Progenitor cell of endocrine pancreas (in vitro differentiated cells): ENCODE data around the gene TENT5C. TPM values are rescaled to one million over a fixed set of nuclear protein-coding genes. Genes with fewer than 3 reads are reported as not detected.

Source experiments
- DNase-seq: peaks from one replicate; pipeline ENCODE4 v3.0.0; 2021; ENCODE audit warnings: low spot score; ENCODE audit not compliant: unreplicated experiment
- H3K27ac Mint-ChIP-seq: 2 replicates; pipeline ENCODE4 v1.8.0; 2021; ENCODE audit warnings: mild to moderate bottlenecking, moderate library complexity, mixed read lengths
- H3K27me3 Mint-ChIP-seq: 2 replicates; pipeline ENCODE4 v1.8.0; 2021; ENCODE audit warnings: mixed read lengths
- H3K36me3 Mint-ChIP-seq: 2 replicates; pipeline ENCODE4 v1.8.0; 2022; ENCODE audit warnings: mixed read lengths; ENCODE audit not compliant: insufficient read depth
- H3K4me1 Mint-ChIP-seq: 2 replicates; pipeline ENCODE4 v1.8.0; 2021; ENCODE audit warnings: low read depth, mixed read lengths
- H3K4me3 Mint-ChIP-seq: 2 replicates; pipeline ENCODE4 v1.8.0; 2021; ENCODE audit warnings: low read depth, mild to moderate bottlenecking, moderate library complexity, mixed read lengths
- H3K9me3 Mint-ChIP-seq: 2 replicates; pipeline ENCODE4 v1.8.0; 2021; ENCODE audit warnings: low read depth, mixed read lengths
- CTCF ChIP-seq: fragments of 200-600 bp; sonication (generic); IDR thresholded peaks from one replicate; pipeline ENCODE4 v1.5.0; 2021; ENCODE audit warnings: antibody characterized with exemption, mild to moderate bottlenecking; ENCODE audit not compliant: unreplicated experiment
- total RNA-seq: library from RNA; stranded (reverse); gene quantifications from 2 replicates; pipeline ENCODE4 v1.2.1, GENCODE V29; 2021

The TENT5C gene
- total RNA-seq, 1 donor from 2014 or later, result 13.6 TPM

GRCh38 chr1:117564227-117565075 lies 41.4 kb upstream of the TENT5C start:
- TF ChIP-seq CTCF, result no peak
- peak overlapping the region; percentile 15 for H3K27ac Mint-ChIP-seq
- no peaks in the 10 kb centered on the region for H3K36me3 Mint-ChIP-seq
- H3K4me3 Mint-ChIP-seq, result no peak overlapping the region
- no peaks in the 10 kb centered on the region for H3K27me3 Mint-ChIP-seq
- DNase-seq, result no peak
- H3K4me1 Mint-ChIP-seq, result peaks cover 25% of the 10 kb centered on the region
- peaks cover 3% of the 10 kb centered on the region for H3K9me3 Mint-ChIP-seq

- TF ChIP-seq CTCF, result no peak
- H3K9me3 Mint-ChIP-seq, result no peaks in the 10 kb centered on the region
- H3K4me3 Mint-ChIP-seq, result no peak overlapping the region
- H3K27me3 Mint-ChIP-seq, result no peaks in the 10 kb centered on the region
- H3K4me1 Mint-ChIP-seq, result peaks cover 25% of the 10 kb centered on the region
- no peak overlapping the region for H3K27ac Mint-ChIP-seq
- no peak for DNase-seq
- H3K36me3 Mint-ChIP-seq, result no peaks in the 10 kb centered on the region
These were observed 40.7 kb upstream of the TENT5C start for GRCh38 chr1:117565076-117565556.

GRCh38 chr1:117565745-117566455 lies 39.9 kb upstream of the TENT5C start:
- no peaks in the 10 kb centered on the region for H3K9me3 Mint-ChIP-seq
- TF ChIP-seq CTCF, result no peak
- H3K36me3 Mint-ChIP-seq, result no peaks in the 10 kb centered on the region
- no peak overlapping the region for H3K27ac Mint-ChIP-seq
- no peaks in the 10 kb centered on the region for H3K27me3 Mint-ChIP-seq
- H3K4me1 Mint-ChIP-seq, result peaks cover 31% of the 10 kb centered on the region
- peak; percentile 8 for DNase-seq
- H3K4me3 Mint-ChIP-seq, result no peak overlapping the region

DNA sequence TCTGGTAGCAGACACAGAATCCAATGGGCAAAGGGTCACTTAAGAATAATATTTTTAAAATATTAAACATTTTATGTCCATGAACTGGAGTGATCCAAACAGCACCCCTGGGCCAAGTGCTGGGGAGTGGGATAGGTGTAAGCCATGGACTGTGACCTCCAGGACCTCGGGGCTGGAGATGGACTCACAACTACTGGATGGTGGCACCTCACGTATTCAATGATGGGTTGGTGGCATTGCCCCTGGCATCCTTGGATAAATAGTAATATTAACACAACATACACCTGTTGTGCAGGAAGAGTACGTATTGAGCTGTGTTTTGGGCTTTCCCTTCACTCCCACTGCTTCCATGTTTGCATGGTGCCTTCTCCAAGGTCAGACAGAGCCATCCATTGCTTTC lies 39.3 kb upstream of the TENT5C start:
- Mint-ChIP-seq H3K27ac (no peak overlapping the region), H3K27me3 (no peaks in the 10 kb centered on the region), H3K4me3 (no peak overlapping the region), H3K36me3 (no peaks in the 10 kb centered on the region), H3K4me1 (peaks cover 38% of the 10 kb centered on the region), H3K9me3 (no peaks in the 10 kb centered on the region)
- no peak for DNase-seq
- TF ChIP-seq CTCF, result no peak

DNA sequence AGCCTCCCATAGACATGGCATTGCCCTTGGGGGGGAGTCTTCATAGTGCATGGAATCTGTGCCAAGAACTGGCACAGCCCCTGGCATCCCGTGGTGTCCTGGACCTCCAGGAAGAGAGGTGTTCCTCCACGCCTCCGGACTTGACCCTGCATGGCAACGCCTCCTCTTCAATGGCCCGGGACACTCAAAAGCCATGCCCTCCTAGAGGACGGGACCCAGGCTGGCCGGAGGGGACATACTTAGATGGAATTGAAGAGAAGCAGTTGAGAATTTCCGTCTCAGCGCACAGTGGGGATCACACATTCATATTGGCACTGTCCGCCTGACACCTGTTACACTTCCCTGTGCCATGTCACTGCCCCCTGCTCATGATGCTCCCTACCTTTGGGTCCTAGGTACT lies 38.4 kb upstream of the TENT5C start:
- H3K4me3 Mint-ChIP-seq, result no peak overlapping the region
- H3K4me1 Mint-ChIP-seq, result peaks cover 35% of the 10 kb centered on the region
- H3K27me3 Mint-ChIP-seq, result no peaks in the 10 kb centered on the region
- H3K27ac Mint-ChIP-seq, result no peak overlapping the region
- H3K36me3 Mint-ChIP-seq, result no peaks in the 10 kb centered on the region
- no peaks in the 10 kb centered on the region for H3K9me3 Mint-ChIP-seq
- DNase-seq, result peak; percentile 4
- no peak for TF ChIP-seq CTCF
